H1 (cell line): Measurements from ENCODE around the gene PPIL6. TPM values are rescaled to one million over a fixed set of nuclear protein-coding genes. Genes with fewer than 3 reads are reported as not detected.

ENCODE experiments used
- CTCF ChIA-PET: fragments of 300-600 bp; sonication (Branson Sonifier 250); formaldehyde crosslinking; loops from one replicate; lab custom pipeline; 2021; ENCODE audit not compliant: partially characterized antibody; lab: Charles Lee
- POLR2A ChIA-PET: fragments of 300-600 bp; sonication (Branson Sonifier 250); formaldehyde crosslinking; loops from one replicate; lab custom pipeline; 2021; ENCODE audit warnings: inconsistent platforms; ENCODE audit not compliant: partially characterized antibody; lab: Charles Lee
- DNase-seq, 2 experiments: peaks; one replicate each; pipeline versions ENCODE4 v3.0.0 to v3.0.0-alpha.2; 2010 to 2022; ENCODE audit warnings: low spot score in 2 of 2, low read depth in 1 of 2, mixed read lengths in 1 of 2
- FAIRE-seq: peaks from 2 replicates; lab custom pipeline; 2011; peaks lifted over from hg19 to GRCh38; lab: Jason Lieb, UNC
- H2AFZ ChIP-seq: 2 replicates; pipeline ENCODE4 v1.8.1; 2012; ENCODE audit warnings: low read length, inconsistent platforms
- H2AK5ac ChIP-seq: 2 replicates; pipeline ENCODE4 v1.6.1; 2013; ENCODE audit warnings: low read depth, low read length
- H2BK120ac ChIP-seq: replicated peaks from 2 replicates; pipeline ENCODE3; 2013; ENCODE audit warnings: low read depth, low read length, inconsistent platforms
- H2BK12ac ChIP-seq: 2 replicates; pipeline ENCODE4 v1.6.1; 2013; ENCODE audit warnings: low read depth, low read length
- H2BK15ac ChIP-seq: 2 replicates; pipeline ENCODE4 v1.6.1; 2013; ENCODE audit warnings: low read length
- H2BK20ac ChIP-seq: 2 replicates; pipeline ENCODE4 v1.6.1; 2013; ENCODE audit warnings: low read length
- H2BK5ac ChIP-seq: 2 replicates; pipeline ENCODE4 v1.6.1; 2013; ENCODE audit warnings: low read depth, low read length
- H3K14ac ChIP-seq: 2 replicates; pipeline ENCODE4 v1.6.1; 2013; ENCODE audit warnings: inconsistent platforms; ENCODE audit not compliant: insufficient read length
- H3K18ac ChIP-seq: 2 replicates; pipeline ENCODE4 v1.6.1; 2013; ENCODE audit warnings: low read length; ENCODE audit errors: extremely low read depth
- H3K23ac ChIP-seq: 2 replicates; pipeline ENCODE4 v1.6.1; 2013; ENCODE audit warnings: inconsistent platforms; ENCODE audit not compliant: insufficient read length
- H3K23me2 ChIP-seq: 2 replicates; pipeline ENCODE4 v1.6.1; 2013; ENCODE audit warnings: low read depth, low read length
- H3K27ac ChIP-seq: 2 replicates; pipeline ENCODE4 v1.6.1; 2011; ENCODE audit warnings: low read depth, low read length, inconsistent platforms
- H3K27me3 ChIP-seq, 4 experiments: replicated peaks in 1 of 4; 1 replicate in 1 of 4; 2 replicates in 3 of 4; pipeline versions ENCODE4 v1.6.1 to v1.8.1; 2011 to 2013; ENCODE audit warnings: low read length in 3 of 4, mild to moderate bottlenecking in 3 of 4, inconsistent platforms in 2 of 4, mixed read lengths in 2 of 4, moderate library complexity in 1 of 4; ENCODE audit not compliant: control insufficient read depth in 3 of 4, insufficient read depth in 3 of 4; ENCODE audit errors: extremely low read depth in 1 of 4
- H3K36me3 ChIP-seq, 4 experiments: 2 replicates each; pipeline versions ENCODE4 v1.6.1 to v1.8.1; 2011 to 2013; ENCODE audit warnings: mild to moderate bottlenecking in 4 of 4, low read length in 3 of 4, moderate library complexity in 2 of 4, control low read depth in 1 of 4, inconsistent platforms in 1 of 4; ENCODE audit not compliant: insufficient read depth in 4 of 4, control insufficient read depth in 2 of 4
- H3K4ac ChIP-seq: replicated peaks from 2 replicates; pipeline ENCODE3; 2013; ENCODE audit warnings: low read length, low read depth, mixed read lengths, inconsistent platforms; ENCODE audit not compliant: insufficient read length
- H3K4me1 ChIP-seq, 4 experiments: replicated peaks in 1 of 4; 1 replicate in 1 of 4; 2 replicates in 3 of 4; pipeline versions ENCODE4 v1.6.1 to v1.8.1; 2011 to 2013; ENCODE audit warnings: low read length in 3 of 4, inconsistent platforms in 2 of 4, mixed read lengths in 1 of 4; ENCODE audit not compliant: insufficient read depth in 4 of 4, control insufficient read depth in 3 of 4
- H3K4me2 ChIP-seq, 2 experiments: 2 replicates each; pipeline versions ENCODE4 v1.6.1 to v1.8.1; 2011 to 2013; ENCODE audit warnings: low read depth in 2 of 2, low read length in 2 of 2, control low read depth in 1 of 2, inconsistent platforms in 1 of 2, mild to moderate bottlenecking in 1 of 2; ENCODE audit not compliant: insufficient read depth in 1 of 2
- H3K4me3 ChIP-seq, 4 experiments: fragments of 200-600, 300-600 bp in 1 of 4; sonication (generic), shearing (Covaris generic), sonication (Bioruptor Twin) in 1 of 4; 2 replicates each; pipeline versions ENCODE4 v1.5.1 to v1.8.1; 2011 to 2016; ENCODE audit warnings: low read length in 4 of 4, low read depth in 3 of 4, control low read depth in 2 of 4, inconsistent platforms in 2 of 4, mild to moderate bottlenecking in 2 of 4, mixed read lengths in 1 of 4, moderate library complexity in 1 of 4; ENCODE audit not compliant: insufficient read depth in 2 of 4; ENCODE audit errors: extremely low read depth in 1 of 4
- H3K56ac ChIP-seq: replicated peaks from 2 replicates; pipeline ENCODE3; 2013; ENCODE audit warnings: low read depth, mild to moderate bottlenecking, mixed read lengths, low read length, inconsistent platforms; ENCODE audit not compliant: insufficient read length
- H3K79me1 ChIP-seq: 2 replicates; pipeline ENCODE4 v1.6.1; 2013; ENCODE audit warnings: low read depth, low read length, control low read depth
- H3K79me2 ChIP-seq, 2 experiments: 2 replicates each; pipeline versions ENCODE4 v1.6.1 to v1.8.1; 2012 to 2013; ENCODE audit warnings: low read length in 2 of 2, mild to moderate bottlenecking in 2 of 2, inconsistent platforms in 1 of 2; ENCODE audit not compliant: insufficient read depth in 2 of 2, control insufficient read depth in 1 of 2
- H3K9ac ChIP-seq, 4 experiments: replicated peaks in 1 of 4; 1 replicate in 1 of 4; 2 replicates in 3 of 4; pipeline versions ENCODE4 v1.6.1 to v1.8.1; 2011 to 2013; ENCODE audit warnings: low read depth in 3 of 4, low read length in 3 of 4, control low read depth in 2 of 4, mild to moderate bottlenecking in 2 of 4, moderate library complexity in 2 of 4, inconsistent platforms in 1 of 4; ENCODE audit errors: extremely low read depth in 1 of 4
- H3K9me3 ChIP-seq, 2 experiments: 2 replicates each; pipeline versions ENCODE4 v1.6.1 to v1.8.1; 2012 to 2013; ENCODE audit warnings: mild to moderate bottlenecking in 2 of 2, moderate library complexity in 2 of 2, control low read depth in 1 of 2, inconsistent platforms in 1 of 2, low read depth in 1 of 2, low read length in 1 of 2, mixed read lengths in 1 of 2; ENCODE audit not compliant: insufficient read depth in 2 of 2
- H4K20me1 ChIP-seq, 2 experiments: replicated peaks in 1 of 2; 2 replicates each; pipeline versions ENCODE3 to v1.8.1; 2011 to 2013; ENCODE audit warnings: inconsistent platforms in 2 of 2, low read length in 2 of 2, mild to moderate bottlenecking in 1 of 2; ENCODE audit not compliant: insufficient read depth in 2 of 2, control insufficient read depth in 1 of 2
- H4K5ac ChIP-seq: 2 replicates; pipeline ENCODE4 v1.6.1; 2013; ENCODE audit warnings: low read length, low read depth, mixed read lengths, inconsistent platforms; ENCODE audit not compliant: insufficient read length
- H4K8ac ChIP-seq: 2 replicates; pipeline ENCODE4 v1.8.0; 2013; ENCODE audit warnings: mild to moderate bottlenecking, moderate library complexity, low read length, inconsistent platforms; ENCODE audit not compliant: insufficient read depth; ENCODE audit errors: extremely low read depth
- H4K91ac ChIP-seq: replicated peaks from 2 replicates; pipeline ENCODE3; 2013; ENCODE audit warnings: low read length, mixed read lengths, inconsistent platforms; ENCODE audit not compliant: insufficient read length
- CHD1 ChIP-seq: IDR thresholded peaks from 2 replicates; pipeline ENCODE4 v1.6.1; 2012; ENCODE audit warnings: low read depth, low read length, improper control_type of control experiment
- CHD2 ChIP-seq: IDR thresholded peaks from 2 replicates; pipeline ENCODE4 v1.6.1; 2012; ENCODE audit warnings: low read length, improper control_type of control experiment
- CREB1 ChIP-seq: IDR thresholded peaks from 2 replicates; pipeline ENCODE4 v1.6.1; 2012; ENCODE audit warnings: inconsistent platforms
- FOSL1 ChIP-seq: IDR thresholded peaks from 2 replicates; pipeline ENCODE4 v1.6.1; 2011; ENCODE audit warnings: mild to moderate bottlenecking, low read depth, low read length, moderate library complexity; ENCODE audit not compliant: insufficient read depth
- HDAC6 ChIP-seq: IDR thresholded peaks from one replicate; pipeline ENCODE4 v1.7.1; 2012; ENCODE audit warnings: low read depth, mild to moderate bottlenecking, inconsistent platforms, low read length, moderate library complexity
- POU5F1 ChIP-seq: IDR thresholded peaks from 2 replicates; pipeline ENCODE4 v1.6.1; 2011; ENCODE audit warnings: low read depth, mild to moderate bottlenecking, low read length, moderate library complexity
- RNF2 ChIP-seq: fragments of 200-900, 300-1000 bp; sonication (generic); IDR thresholded peaks from 2 replicates; pipeline ENCODE4 v1.7.1; 2016; ENCODE audit warnings: borderline replicate concordance, low read depth, mild to moderate bottlenecking, antibody characterized with exemption, low read length; ENCODE audit not compliant: poor library complexity, severe bottlenecking; ENCODE audit errors: missing control alignments
- SAP30 ChIP-seq: fragments of 300-600 bp; sonication (generic); IDR thresholded peaks from 2 replicates; pipeline ENCODE4 v1.7.1; 2012; ENCODE audit warnings: low read length, moderate library complexity, mild to moderate bottlenecking, inconsistent platforms; ENCODE audit not compliant: insufficient read depth, insufficient replicate concordance
- TAF1 ChIP-seq: IDR thresholded peaks from 2 replicates; pipeline ENCODE4 v1.6.1; 2011; ENCODE audit warnings: mild to moderate bottlenecking, low read depth, low read length
- TCF12 ChIP-seq: IDR thresholded peaks from 2 replicates; pipeline ENCODE4 v1.6.1; 2011; ENCODE audit warnings: low read depth, mild to moderate bottlenecking, low read length
- WGBS, 2 experiments: shearing (Covaris generic) in 1 of 2; methylation state at CpG; one replicate each; pipeline versions ENCODE4 v1.1.6 to v1.1.7; 2013 to 2015; ENCODE audit warnings: low lambda C conversion rate in 2 of 2, mixed read lengths in 2 of 2, inconsistent platforms in 1 of 2, low coverage in 1 of 2, missing lambda C conversion rate in 1 of 2; ENCODE audit not compliant: insufficient replicate concordance in 2 of 2, insufficient coverage in 1 of 2, insufficient read length in 1 of 2; ENCODE audit errors: extremely low coverage in 1 of 2, missing lambda C conversion rate in 1 of 2; 5-methylcytosine and 5-hydroxymethylcytosine counted together
- polyA plus RNA-seq, 7 experiments: library from polyadenylated mRNA; depleted of rRNA in 3 of 7; stranded (reverse) in 5 of 7; unstranded in 2 of 7; fragments of >200 nt in 5 of 7; fragments of 200-250 nt in 2 of 7; gene quantifications; 1 replicate in 5 of 7; 2 replicates in 1 of 7; 4 replicates in 1 of 7; pipeline versions ENCODE4 v1.2.1 to v1.2.3, GENCODE V29; 2011 to 2013; ENCODE audit warnings: missing spikeins in 2 of 7, mixed read lengths in 2 of 7
- total RNA-seq: library from RNA; stranded (reverse); fragmentation: NEBNext Ultra II Directional; extraction: Animal tissue kit (Norgen Biotek cat#: 25700); gene quantifications from 2 replicates; pipeline ENCODE4 v1.2.1, GENCODE V29; 2021
- TF ChIP-seq, protein P1 (sequence below): IDR thresholded peaks from 2 replicates; pipeline ENCODE4 v1.6.1; 2012; ENCODE audit warnings: inconsistent platforms
- TF ChIP-seq, protein P2 (sequence below): IDR thresholded peaks from 2 replicates; pipeline ENCODE4 v1.6.1; 2011; ENCODE audit warnings: low read depth, mild to moderate bottlenecking, low read length; ENCODE audit not compliant: insufficient read depth
- TF ChIP-seq, protein P3 (sequence below): IDR thresholded peaks from 2 replicates; pipeline ENCODE4 v1.6.1; 2012; ENCODE audit warnings: inconsistent platforms

PPIL6 gene
- total and polyA plus RNA-seq, 2 of the 8 experiments (the other 6 are each of a cell fraction or from before 2014, with no cell fraction given) = 0.42 to 1.3 TPM

DNA sequence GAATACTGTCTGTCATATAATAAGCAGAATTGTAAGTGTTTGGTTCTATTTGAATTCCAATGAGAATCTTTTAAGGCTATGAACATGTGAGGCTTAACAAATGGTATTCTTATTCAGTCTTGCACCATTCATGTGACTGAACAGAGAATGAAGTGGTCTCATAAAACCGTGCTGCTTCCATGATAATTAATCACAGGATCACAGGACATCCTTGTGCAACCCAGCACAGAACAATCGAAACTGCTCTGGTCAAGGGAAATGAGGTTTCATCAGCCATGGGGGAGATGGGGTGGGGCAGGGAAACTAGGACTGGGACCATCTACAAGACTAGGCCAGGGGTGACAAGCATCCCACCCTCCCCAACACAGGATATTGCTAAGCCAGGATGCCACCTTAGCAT lies 6.0 kb downstream of the PPIL6 start:
- Histone ChIP-seq H2BK5ac (no peak overlapping the region), H3K27me3 (peaks cover 0 to under 1% (median 0%) of the 10 kb centered on the region in 4 experiments; a peak in 1 of 7 replicates), H3K4me2 (no peak overlapping the region), H3K4me1 (no peaks in the 10 kb centered on the region), H3K36me3 (no peaks in the 10 kb centered on the region), H3K79me2 (no peaks in the 10 kb centered on the region), H2AFZ (no peak overlapping the region), H2AK5ac (no peak overlapping the region), H3K14ac (no peak overlapping the region), H2BK120ac (no peak overlapping the region), H2BK12ac (no peak overlapping the region), H4K20me1 (no peaks in the 10 kb centered on the region), H4K5ac (no peak overlapping the region), H4K91ac (peak overlapping the region; percentile 9), H3K9me3 (no peaks in the 10 kb centered on the region), H3K79me1 (no peaks in the 10 kb centered on the region), H3K4me3 (no peak overlapping the region), H2BK15ac (no peak overlapping the region), H3K9ac (no peak overlapping the region), H3K27ac (no peak overlapping the region), H3K56ac (no peak overlapping the region), H3K4ac (no peak overlapping the region), H3K23me2 (no peaks in the 10 kb centered on the region), H3K23ac (no peak overlapping the region), H2BK20ac (no peak overlapping the region), H4K8ac (no peak overlapping the region), H3K18ac (no peak overlapping the region)
- CTCF ChIA-PET = interaction anchor here (1.5 kb wide), 1 partner anchor 26 kb away, joined by 4 read pairs; no protein-coding TSS in a partner anchor
- POLR2A ChIA-PET = interaction anchor here (0.7 kb wide), 1 partner anchor 14 kb away, joined by 3 read pairs; no protein-coding TSS in a partner anchor
- DNase-seq (no peak), FAIRE-seq (no peak)
- 87% methylated on average over 2 of the region's 2 CpGs; no CpG with 5 or more reads in 1 of the 2 experiments for WGBS, 2 experiments
- TF ChIP-seq TAF1 (no peak), RNF2 (no peak), HDAC6 (no peak), CHD1 (no peak), CHD2 (no peak), FOSL1 (no peak), SAP30 (no peak), POU5F1 (no peak), TCF12 (no peak), CREB1 (no peak)
- TF ChIP-seq, protein P1, sequence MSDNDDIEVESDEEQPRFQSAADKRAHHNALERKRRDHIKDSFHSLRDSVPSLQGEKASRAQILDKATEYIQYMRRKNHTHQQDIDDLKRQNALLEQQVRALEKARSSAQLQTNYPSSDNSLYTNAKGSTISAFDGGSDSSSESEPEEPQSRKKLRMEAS = no peak
- TF ChIP-seq, protein P2, sequence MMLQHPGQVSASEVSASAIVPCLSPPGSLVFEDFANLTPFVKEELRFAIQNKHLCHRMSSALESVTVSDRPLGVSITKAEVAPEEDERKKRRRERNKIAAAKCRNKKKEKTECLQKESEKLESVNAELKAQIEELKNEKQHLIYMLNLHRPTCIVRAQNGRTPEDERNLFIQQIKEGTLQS = no peak
- TF ChIP-seq, protein P3, sequence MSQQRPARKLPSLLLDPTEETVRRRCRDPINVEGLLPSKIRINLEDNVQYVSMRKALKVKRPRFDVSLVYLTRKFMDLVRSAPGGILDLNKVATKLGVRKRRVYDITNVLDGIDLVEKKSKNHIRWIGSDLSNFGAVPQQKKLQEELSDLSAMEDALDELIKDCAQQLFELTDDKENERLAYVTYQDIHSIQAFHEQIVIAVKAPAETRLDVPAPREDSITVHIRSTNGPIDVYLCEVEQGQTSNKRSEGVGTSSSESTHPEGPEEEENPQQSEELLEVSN = no peak
